HEK293T (cell line): ENCODE results near the gene SWSAP1.

Experiments used
- CTCF ChIA-PET: fragments of 350-600 bp; formaldehyde crosslinking; extraction: SDS; loops from one replicate; lab custom pipeline; 2021; ENCODE audit warnings: antibody characterized with exemption, inconsistent platforms; lab: Yijun Ruan, JAX
- POLR2A ChIA-PET: fragments of 350-600 bp; formaldehyde crosslinking; extraction: SDS; loops from one replicate; lab custom pipeline; 2020; ENCODE audit warnings: antibody characterized with exemption, inconsistent platforms; lab: Yijun Ruan, JAX
- DNase-seq: peaks from one replicate; pipeline ENCODE4 v3.0.0; 2012; ENCODE audit warnings: mixed read lengths; ENCODE audit errors: extremely low spot score
- ARNT ChIP-seq: fragments of 450-650 bp; IDR thresholded peaks from 2 replicates; pipeline ENCODE4 v1.6.1; 2017; ENCODE audit warnings: mild to moderate bottlenecking
- BHLHE40 ChIP-seq: fragments of 450-650 bp; IDR thresholded peaks from 2 replicates; pipeline ENCODE4 v1.6.1; 2016; ENCODE audit warnings: mild to moderate bottlenecking, moderate library complexity, borderline replicate concordance
- CTBP1 ChIP-seq: fragments of 450-650 bp; IDR thresholded peaks from 2 replicates; pipeline ENCODE4 v1.6.1; 2016; ENCODE audit warnings: borderline replicate concordance
- ELF4 ChIP-seq: fragments of 450-650 bp; IDR thresholded peaks from 2 replicates; pipeline ENCODE4 v1.6.1; 2017; ENCODE audit warnings: antibody characterized with exemption
- FOXA1 ChIP-seq: fragments of 450-650 bp; IDR thresholded peaks from 2 replicates; pipeline ENCODE4 v1.6.1; 2016; ENCODE audit warnings: mild to moderate bottlenecking
- FOXK2 ChIP-seq: fragments of 450-650 bp; IDR thresholded peaks from 2 replicates; pipeline ENCODE4 v1.6.1; 2016; ENCODE audit warnings: mild to moderate bottlenecking
- FOXM1 ChIP-seq: fragments of 450-650 bp; IDR thresholded peaks from 2 replicates; pipeline ENCODE4 v1.6.1; 2017; ENCODE audit warnings: mild to moderate bottlenecking, borderline replicate concordance
- HDGF ChIP-seq: fragments of 450-650 bp; IDR thresholded peaks from 2 replicates; pipeline ENCODE4 v1.6.1; 2017; ENCODE audit warnings: antibody characterized with exemption, borderline replicate concordance
- L3MBTL2 ChIP-seq: fragments of 450-650 bp; conservative IDR thresholded peaks from 2 replicates; pipeline ENCODE4 v1.6.1; 2016; ENCODE audit warnings: mild to moderate bottlenecking
- LEF1 ChIP-seq: fragments of 450-650 bp; IDR thresholded peaks from 2 replicates; pipeline ENCODE4 v1.6.1; 2017; ENCODE audit warnings: mild to moderate bottlenecking, borderline replicate concordance
- NFRKB ChIP-seq: fragments of 450-650 bp; IDR thresholded peaks from 2 replicates; pipeline ENCODE4 v1.6.1; 2016; ENCODE audit warnings: mild to moderate bottlenecking, moderate library complexity
- SP1 ChIP-seq: fragments of 450-650 bp; IDR thresholded peaks from 2 replicates; pipeline ENCODE4 v1.6.1; 2017
- SUZ12 ChIP-seq: fragments of 450-650 bp; IDR thresholded peaks from 2 replicates; pipeline ENCODE4 v1.6.1; 2016; ENCODE audit warnings: mild to moderate bottlenecking
- TARDBP ChIP-seq: fragments of 450-650 bp; IDR thresholded peaks from 2 replicates; pipeline ENCODE4 v1.6.1; 2016
- ZNF384 ChIP-seq: fragments of 450-650 bp; IDR thresholded peaks from 2 replicates; pipeline ENCODE4 v1.6.1; 2016
- TF ChIP-seq, protein P1 (sequence below): fragments of 450-650 bp; IDR thresholded peaks from 2 replicates; pipeline ENCODE4 v1.6.1; 2016

The SWSAP1 gene

DNA sequence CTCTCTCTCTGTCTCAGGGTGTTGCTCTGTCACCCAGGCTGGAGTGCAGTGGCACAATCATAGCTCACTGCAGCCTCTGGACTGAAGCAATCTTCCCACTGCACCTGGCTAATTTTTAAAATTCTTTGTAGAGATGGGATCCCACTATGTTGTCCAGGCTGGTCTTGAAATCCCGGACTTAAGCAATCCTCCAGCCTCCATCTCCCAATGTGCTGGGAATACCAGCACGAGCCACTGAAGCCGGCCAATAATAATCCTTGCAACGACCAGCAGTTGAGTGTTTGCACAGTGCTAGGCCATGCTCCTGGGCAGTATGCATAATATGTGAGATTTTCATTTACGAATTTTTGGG is 10.3 kb downstream of the SWSAP1 start:
- TF ChIP-seq HDGF = no peak
- no peak for TF ChIP-seq NFRKB
- no peak for TF ChIP-seq SUZ12
- TF ChIP-seq FOXM1 = no peak
- TF ChIP-seq CTBP1 = no peak
- TF ChIP-seq TARDBP = no peak
- no peak for TF ChIP-seq L3MBTL2
- POLR2A ChIA-PET = interaction anchor here (0.7 to 2.5 kb wide), 2 partner anchors 10 to 27 kb away, joined by 3 to 24 read pairs; partner anchors contain the start of gene SWSAP1
- CTCF ChIA-PET = interaction anchor here (0.6 kb wide), 1 partner anchor 872 kb away, joined by 3 read pairs; no protein-coding TSS in a partner anchor
- DNase-seq = no peak

GRCh38 chr19:11387162-11388034 is 12.9 kb downstream of the SWSAP1 start:
- TF ChIP-seq FOXA1 = no peak
- TF ChIP-seq, protein P1, sequence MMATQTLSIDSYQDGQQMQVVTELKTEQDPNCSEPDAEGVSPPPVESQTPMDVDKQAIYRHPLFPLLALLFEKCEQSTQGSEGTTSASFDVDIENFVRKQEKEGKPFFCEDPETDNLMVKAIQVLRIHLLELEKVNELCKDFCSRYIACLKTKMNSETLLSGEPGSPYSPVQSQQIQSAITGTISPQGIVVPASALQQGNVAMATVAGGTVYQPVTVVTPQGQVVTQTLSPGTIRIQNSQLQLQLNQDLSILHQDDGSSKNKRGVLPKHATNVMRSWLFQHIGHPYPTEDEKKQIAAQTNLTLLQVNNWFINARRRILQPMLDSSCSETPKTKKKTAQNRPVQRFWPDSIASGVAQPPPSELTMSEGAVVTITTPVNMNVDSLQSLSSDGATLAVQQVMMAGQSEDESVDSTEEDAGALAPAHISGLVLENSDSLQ = no peak
- no peak for TF ChIP-seq SP1
- TF ChIP-seq FOXM1 = no peak
- no peak for TF ChIP-seq TARDBP
- TF ChIP-seq HDGF = no peak
- no peak for TF ChIP-seq SUZ12
- TF ChIP-seq FOXK2 = no peak
- no peak for TF ChIP-seq BHLHE40
- no peak for TF ChIP-seq CTBP1
- no peak for TF ChIP-seq NFRKB
- no peak for TF ChIP-seq ARNT
- no peak for TF ChIP-seq L3MBTL2
- no peak for TF ChIP-seq ZNF384
- TF ChIP-seq LEF1 = no peak
- TF ChIP-seq ELF4 = no peak
- CTCF ChIA-PET = no interaction called here
- no peak for DNase-seq
- POLR2A ChIA-PET = no interaction called here

- POLR2A ChIA-PET = interaction anchor here (1.3 to 1.6 kb wide), 3 partner anchors 9 to 15 kb away, joined by 3 to 4 read pairs (median 4); partner anchors contain the start of gene SWSAP1
- TF ChIP-seq L3MBTL2 = no peak
- TF ChIP-seq FOXM1 = no peak
- no peak for TF ChIP-seq ZNF384
- no peak for TF ChIP-seq TARDBP
- no peak for TF ChIP-seq BHLHE40
- no peak for TF ChIP-seq ELF4
- TF ChIP-seq FOXA1 = no peak
- TF ChIP-seq FOXK2 = no peak
- no peak for DNase-seq
- CTCF ChIA-PET = no interaction called here
Observed at GRCh38 chr19:11390359-11390758, 15.9 kb downstream of the SWSAP1 start.

DNA sequence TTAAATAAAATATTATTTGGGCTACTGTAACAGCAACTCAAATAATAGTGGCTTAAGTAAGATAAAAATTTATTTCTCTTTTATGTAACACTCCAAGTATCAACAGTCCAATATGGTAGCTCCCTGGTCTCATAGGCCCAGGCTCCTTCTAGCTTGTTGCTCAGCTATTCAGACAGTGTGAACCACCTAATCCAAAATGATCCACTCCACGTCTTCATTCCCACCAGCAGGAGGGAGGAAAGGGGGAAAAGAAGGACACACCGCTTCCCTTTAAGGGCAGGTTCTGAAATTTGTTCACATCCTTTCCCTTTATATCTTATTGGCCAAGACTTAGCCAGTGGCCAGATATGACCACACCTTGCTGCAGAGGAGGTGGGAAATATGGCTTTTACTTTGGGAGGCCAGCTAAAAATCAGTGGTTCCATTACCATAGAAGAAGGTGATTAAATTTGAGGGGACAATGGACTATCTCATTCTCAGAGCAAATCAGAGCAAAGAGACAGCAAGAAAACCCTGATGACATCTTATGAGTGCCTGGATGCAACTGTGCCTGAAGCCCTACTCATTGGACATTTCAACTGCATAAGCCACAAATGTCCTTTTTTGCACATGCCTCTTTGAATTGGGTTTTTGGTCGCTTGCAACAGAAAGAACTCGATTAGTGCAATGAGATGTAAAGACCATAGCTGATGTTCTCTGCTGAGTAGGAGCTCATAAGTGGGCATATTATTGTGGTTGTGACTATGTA is 16.6 kb downstream of the SWSAP1 start:
- POLR2A ChIA-PET = interaction anchor here (0.6 to 1.6 kb wide), 4 partner anchors 9 to 16 kb away, joined by 3 to 4 read pairs (median 4); partner anchors contain the start of gene SWSAP1
- DNase-seq = no peak
- TF ChIP-seq FOXK2 (no peak), FOXA1 (no peak), L3MBTL2 (no peak), FOXM1 (no peak), ELF4 (no peak), ARNT (no peak), TARDBP (no peak), NFRKB (no peak), ZNF384 (no peak), SP1 (no peak), CTBP1 (no peak), HDGF (no peak), LEF1 (no peak), SUZ12 (no peak)
- TF ChIP-seq, protein P1 = no peak
- CTCF ChIA-PET = interaction anchor here (1.1 kb wide), 1 partner anchor 8 kb away, joined by 3 read pairs; no protein-coding TSS in a partner anchor

GRCh38 chr19:11397089-11397610 is 22.7 kb downstream of the SWSAP1 start:
- ChIA-PET POLR2A (interaction anchor here (0.6 kb wide), 1 partner anchor 14 kb away, joined by 3 read pairs; no protein-coding TSS in a partner anchor), CTCF (interaction anchor here (0.7 kb wide), 1 partner anchor 14 kb away, joined by 4 read pairs; no protein-coding TSS in a partner anchor)
- no peak for DNase-seq
- TF ChIP-seq FOXA1 (no peak), ELF4 (no peak), NFRKB (no peak), HDGF (no peak), BHLHE40 (no peak), FOXM1 (no peak)
